Esophagus muscularis mucosa (tissue), 4 donors: ENCODE results near the gene KBTBD2. TPM values are rescaled to one million over a fixed set of nuclear protein-coding genes. Genes with fewer than 3 reads are reported as not detected.

ENCODE experiments used
- DNase-seq: peaks from one replicate; pipeline ENCODE4 v3.0.0-alpha.2; 2017; ENCODE audit errors: extremely low spot score
- H3K27ac ChIP-seq, 4 donors: fragments of 200-600 bp; sonication (generic); replicated peaks in 1 of 4; 1 replicate in 3 of 4; 2 replicates in 1 of 4; pipeline ENCODE4 v1.5.1; 2016 to 2019; ENCODE audit warnings: mild to moderate bottlenecking in 1 of 4
- H3K27me3 ChIP-seq, 4 donors: fragments of 200-600 bp; sonication (generic); one replicate each; pipeline versions ENCODE4 v1.5.1 to v1.6.0; 2016 to 2019
- H3K36me3 ChIP-seq, 4 donors: fragments of 200-600 bp; sonication (generic); one replicate each; pipeline ENCODE4 v1.5.1; 2016 to 2019
- H3K4me1 ChIP-seq, 4 donors: fragments of 200-600 bp; sonication (generic); one replicate each; pipeline ENCODE4 v1.5.1; 2016 to 2019
- H3K4me3 ChIP-seq, 4 donors: fragments of 200-600 bp; sonication (generic); 1 replicate in 2 of 4; 2 replicates in 2 of 4; pipeline ENCODE4 v1.5.1; 2016 to 2019; ENCODE audit warnings: mild to moderate bottlenecking in 4 of 4, moderate library complexity in 1 of 4
- H3K9me3 ChIP-seq, 4 donors: fragments of 200-600 bp; sonication (generic); 1 replicate in 3 of 4; 2 replicates in 1 of 4; pipeline ENCODE4 v1.5.1; 2016 to 2019
- EP300 ChIP-seq: sonication (generic); formaldehyde crosslinking; IDR thresholded peaks from one replicate; pipeline ENCODE4 v1.6.1; 2017; ENCODE audit warnings: antibody characterized with exemption
- POLR2A ChIP-seq: fragments of 450-650 bp; IDR thresholded peaks from one replicate; pipeline ENCODE4 v1.6.1; 2017; ENCODE audit warnings: antibody characterized with exemption, moderate library complexity, mild to moderate bottlenecking, low read depth
- POLR2AphosphoS5 ChIP-seq, 2 donors: sonication (generic); formaldehyde crosslinking; IDR thresholded peaks; one replicate each; pipeline ENCODE4 v1.6.1; 2017; ENCODE audit warnings: antibody characterized with exemption in 2 of 2
- WGBS: methylation state at CpG from one replicate; pipeline ENCODE4 v1.1.5; 2018; 5-methylcytosine and 5-hydroxymethylcytosine counted together
- intact Hi-C: fragments of 100-400 bp; cut with DNase I; formaldehyde crosslinking; loops from one replicate; pipeline ENCODE4 v1.15.1; 2023
- total RNA-seq, 4 donors: library from RNA; depleted of rRNA; stranded (reverse); fragments of >200 nt; gene quantifications; one replicate each; pipeline versions ENCODE4 v1.1.0 to v1.2.1, GENCODE V29; 2016
- TF ChIP-seq, protein P1 (sequence below), 3 experiments: fragments of 200-600 bp in 2 of 3; fragments of 450-650 bp in 1 of 3; sonication (generic) in 2 of 3; IDR thresholded peaks; one replicate each; pipeline ENCODE4 v1.5.1; 2017 to 2019; ENCODE audit warnings: antibody characterized with exemption in 3 of 3, mild to moderate bottlenecking in 2 of 3, moderate library complexity in 1 of 3

Gene KBTBD2
- total RNA-seq, 4 donors from 2014 or later = 28.3 to 51.2 (median 38.7) TPM

DNA sequence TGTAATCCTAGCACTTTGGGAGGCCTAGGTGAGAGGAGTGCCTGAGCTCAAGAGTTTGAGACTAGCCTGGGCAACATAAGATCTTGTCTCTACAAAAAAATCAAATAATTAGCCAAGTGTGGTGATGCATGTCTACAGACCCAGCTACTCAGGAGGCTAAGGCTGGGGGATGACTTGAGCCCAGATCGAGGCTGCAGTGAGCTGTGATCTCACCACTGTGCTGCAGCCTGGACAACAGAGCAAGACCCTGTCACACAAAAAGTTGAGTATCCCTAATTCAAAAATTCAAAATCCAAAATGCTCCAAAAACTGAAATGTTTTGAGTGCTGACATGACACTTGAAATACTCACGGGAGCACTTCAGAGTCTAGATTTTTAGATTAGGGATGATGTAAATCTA lies 19.1 kb downstream of the KBTBD2 start:
- no peak overlapping the region for H3K27ac ChIP-seq
- intact Hi-C loops = no loop called here
- no peak for DNase-seq
- H3K4me1 ChIP-seq = peaks cover 21 to 39% (median 33%) of the 10 kb centered on the region in 4 donors
- TF ChIP-seq POLR2AphosphoS5 (IDR thresholded peaks at IDR 0.05) (no peak), EP300 (no peak)
- TF ChIP-seq, protein P1, sequence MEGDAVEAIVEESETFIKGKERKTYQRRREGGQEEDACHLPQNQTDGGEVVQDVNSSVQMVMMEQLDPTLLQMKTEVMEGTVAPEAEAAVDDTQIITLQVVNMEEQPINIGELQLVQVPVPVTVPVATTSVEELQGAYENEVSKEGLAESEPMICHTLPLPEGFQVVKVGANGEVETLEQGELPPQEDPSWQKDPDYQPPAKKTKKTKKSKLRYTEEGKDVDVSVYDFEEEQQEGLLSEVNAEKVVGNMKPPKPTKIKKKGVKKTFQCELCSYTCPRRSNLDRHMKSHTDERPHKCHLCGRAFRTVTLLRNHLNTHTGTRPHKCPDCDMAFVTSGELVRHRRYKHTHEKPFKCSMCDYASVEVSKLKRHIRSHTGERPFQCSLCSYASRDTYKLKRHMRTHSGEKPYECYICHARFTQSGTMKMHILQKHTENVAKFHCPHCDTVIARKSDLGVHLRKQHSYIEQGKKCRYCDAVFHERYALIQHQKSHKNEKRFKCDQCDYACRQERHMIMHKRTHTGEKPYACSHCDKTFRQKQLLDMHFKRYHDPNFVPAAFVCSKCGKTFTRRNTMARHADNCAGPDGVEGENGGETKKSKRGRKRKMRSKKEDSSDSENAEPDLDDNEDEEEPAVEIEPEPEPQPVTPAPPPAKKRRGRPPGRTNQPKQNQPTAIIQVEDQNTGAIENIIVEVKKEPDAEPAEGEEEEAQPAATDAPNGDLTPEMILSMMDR (IDR thresholded peaks at IDR 0.05) = no peak
- H3K4me3 ChIP-seq = no peak overlapping the region
- no peaks in the 10 kb centered on the region for H3K27me3 ChIP-seq
- H3K36me3 ChIP-seq = peaks cover 27 to 76% (median 51%) of the 10 kb centered on the region in 4 donors
- 98% methylated on average over 2 of the region's 2 CpGs for WGBS
- no peaks in the 10 kb centered on the region for H3K9me3 ChIP-seq

DNA sequence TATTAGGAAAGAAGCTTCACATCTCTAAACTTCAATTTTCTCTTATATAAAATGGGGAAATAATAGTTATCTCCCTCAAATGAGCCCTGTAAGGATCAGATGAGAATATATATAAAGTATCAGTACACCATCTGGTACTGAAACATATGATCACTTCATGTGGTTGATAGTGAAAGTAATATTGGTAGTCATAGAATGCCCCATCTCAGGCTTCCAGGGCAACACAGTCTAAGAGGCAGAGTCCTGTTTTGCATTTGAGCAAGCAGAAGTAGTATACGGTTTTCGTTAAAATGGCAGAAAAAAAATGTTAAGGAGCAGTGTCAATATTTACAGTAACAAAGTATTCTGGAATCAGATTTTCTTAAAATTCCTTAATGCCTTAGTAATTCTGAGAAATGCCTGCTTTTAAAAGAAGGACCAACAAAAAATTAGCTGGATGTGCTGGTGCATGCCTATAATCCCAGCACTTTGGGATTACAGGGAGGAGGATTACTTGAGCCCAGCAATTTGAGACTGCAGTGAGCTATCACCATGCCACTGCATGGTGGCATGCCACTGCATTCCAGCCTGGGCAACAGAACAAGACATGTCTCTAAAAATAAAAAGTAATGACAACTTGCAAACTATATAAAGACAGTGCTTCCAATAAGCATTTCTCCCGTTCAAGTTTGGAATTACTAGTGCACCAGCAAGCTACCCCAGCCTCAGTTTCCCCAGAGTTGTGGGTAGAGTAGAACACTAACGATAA lies 19.8 kb downstream of the KBTBD2 start:
- Histone ChIP-seq H3K9me3 (no peaks in the 10 kb centered on the region), H3K36me3 (peaks cover 27 to 79% (median 51%) of the 10 kb centered on the region in 4 donors), H3K4me3 (no peak overlapping the region), H3K27ac (no peak overlapping the region), H3K4me1 (peaks cover 19 to 34% (median 30%) of the 10 kb centered on the region in 4 donors), H3K27me3 (no peaks in the 10 kb centered on the region)
- intact Hi-C loops = no loop called here
- no peak for TF ChIP-seq POLR2A
- TF ChIP-seq, protein P1 (IDR thresholded peaks at IDR 0.05) = no peak
- TF ChIP-seq EP300 = no peak
- TF ChIP-seq POLR2AphosphoS5 (IDR thresholded peaks at IDR 0.05) = no peak
- WGBS = 79% methylated on average over 4 of the region's 4 CpGs
- no peak for DNase-seq

DNA sequence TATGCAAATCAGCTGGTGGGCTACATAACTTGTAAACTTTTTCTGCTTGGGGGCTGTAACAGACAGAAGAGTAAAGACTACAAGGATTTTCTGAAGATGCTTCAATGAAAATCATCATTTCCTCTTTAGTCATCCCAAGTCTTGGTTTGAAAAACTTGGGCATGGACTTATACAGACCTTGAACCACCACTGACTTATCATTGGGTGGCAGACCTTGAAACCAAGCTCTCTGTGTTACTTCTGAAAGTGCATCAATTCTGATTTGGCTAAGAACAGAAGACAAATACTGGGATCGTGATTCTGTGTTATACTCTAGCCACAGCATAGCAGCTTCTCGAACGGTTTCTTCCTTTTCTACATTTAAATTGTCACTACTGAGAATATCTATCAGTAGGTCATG lies 21.3 kb downstream of the KBTBD2 start:
- H3K27me3 ChIP-seq = no peaks in the 10 kb centered on the region
- H3K4me3 ChIP-seq = no peak overlapping the region
- peaks cover 10 to 21% (median 17%) of the 10 kb centered on the region in 4 donors for H3K4me1 ChIP-seq
- DNase-seq = no peak
- 100% methylated on average over 3 of the region's 3 CpGs for WGBS
- H3K9me3 ChIP-seq = no peaks in the 10 kb centered on the region
- peaks cover 27 to 83% (median 55%) of the 10 kb centered on the region in 4 donors for H3K36me3 ChIP-seq
- H3K27ac ChIP-seq = no peak overlapping the region
- TF ChIP-seq, protein P1 (IDR thresholded peaks at IDR 0.05) = no peak
- intact Hi-C loops = no loop called here

DNA sequence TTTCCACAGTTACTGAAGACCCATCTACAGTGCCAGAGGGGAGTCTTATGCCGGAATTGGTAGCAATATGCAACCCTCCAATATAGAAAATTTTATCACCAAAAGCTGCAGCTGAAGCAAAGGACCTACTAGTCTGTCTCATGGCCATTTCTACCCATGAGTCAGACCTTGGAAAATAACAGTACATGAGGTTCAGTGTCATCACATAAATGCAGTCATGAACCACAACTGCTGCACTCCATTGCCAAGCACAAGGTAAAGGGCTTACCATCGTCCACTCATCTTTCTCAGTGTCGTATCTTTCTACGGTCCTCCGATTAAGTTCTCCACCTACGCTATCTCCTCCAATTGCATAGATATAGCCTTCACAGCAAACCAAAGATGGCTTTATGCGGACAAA lies 21.8 kb downstream of the KBTBD2 start:
- no peak for DNase-seq
- H3K27ac ChIP-seq = no peak overlapping the region
- H3K4me3 ChIP-seq = no peak overlapping the region
- 95% methylated on average over 7 of the region's 7 CpGs for WGBS
- H3K27me3 ChIP-seq = no peaks in the 10 kb centered on the region
- no peak for TF ChIP-seq EP300
- TF ChIP-seq, protein P1 (IDR thresholded peaks at IDR 0.05) = no peak
- no peak for TF ChIP-seq POLR2A
- intact Hi-C loops = no loop called here
- no peaks in the 10 kb centered on the region for H3K9me3 ChIP-seq
- H3K4me1 ChIP-seq = peaks cover 10 to 17% (median 15%) of the 10 kb centered on the region in 4 donors
- peaks cover 23 to 77% (median 50%) of the 10 kb centered on the region in 4 donors for H3K36me3 ChIP-seq

DNA sequence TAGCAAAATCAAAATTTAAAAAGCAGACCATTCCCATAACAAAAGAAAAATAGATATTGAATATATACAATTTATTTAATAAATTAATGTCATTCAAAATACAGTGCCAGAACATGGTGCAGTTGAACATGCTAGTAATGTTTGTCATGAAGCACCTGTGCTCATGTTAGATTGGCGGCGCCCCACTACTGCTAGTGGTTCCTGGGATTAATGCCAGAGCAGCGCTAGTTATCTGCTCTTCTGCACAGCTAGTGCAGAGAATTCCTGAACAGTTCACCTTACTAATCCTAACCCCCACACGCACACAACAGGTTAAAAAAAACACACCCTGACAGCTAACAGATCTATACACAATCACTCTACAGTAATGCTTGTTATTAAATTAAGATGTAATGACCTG lies 23.4 kb downstream of the KBTBD2 start:
- peaks cover 16 to 61% (median 36%) of the 10 kb centered on the region in 4 donors for H3K36me3 ChIP-seq
- no peak overlapping the region for H3K4me3 ChIP-seq
- TF ChIP-seq POLR2AphosphoS5 (IDR thresholded peaks at IDR 0.05) = no peak
- TF ChIP-seq EP300 = no peak
- no peaks in the 10 kb centered on the region for H3K27me3 ChIP-seq
- no peaks in the 10 kb centered on the region for H3K9me3 ChIP-seq
- WGBS = 67% methylated on average over 4 of the region's 4 CpGs
- DNase-seq = no peak
- intact Hi-C loops = no loop called here
- no peak overlapping the region for H3K27ac ChIP-seq
- peaks cover 7 to 17% (median 13%) of the 10 kb centered on the region in 4 donors for H3K4me1 ChIP-seq
